Thymus (tissue), 11 donors: ENCODE measurements around the gene TTC39C. TPM values are rescaled to one million over a fixed set of nuclear protein-coding genes. Genes with fewer than 3 reads are reported as not detected.
A peak's percentile ranks its signal among the peaks of the same experiment; 100 is the strongest.

Experiments used
- DNase-seq, 9 donors: peaks; one replicate each; pipeline ENCODE4 v3.0.0-alpha.2; 2013; ENCODE audit warnings: low spot score in 9 of 9, low read depth in 6 of 9, missing footprints in 1 of 9
- H3K27ac ChIP-seq, 2 donors: one replicate each; pipeline ENCODE4 v1.5.1; 2013; ENCODE audit warnings: control low read depth in 1 of 2, low read depth in 1 of 2, low read length in 1 of 2, mild to moderate bottlenecking in 1 of 2, moderate library complexity in 1 of 2
- H3K27me3 ChIP-seq, 2 donors: one replicate each; pipeline ENCODE4 v1.5.1; 2013; ENCODE audit warnings: low read length in 1 of 2; ENCODE audit not compliant: control insufficient read depth in 2 of 2, insufficient read depth in 1 of 2
- H3K36me3 ChIP-seq, 2 donors: one replicate each; pipeline ENCODE4 v1.5.1; 2013; ENCODE audit warnings: low read length in 1 of 2, mild to moderate bottlenecking in 1 of 2, moderate library complexity in 1 of 2; ENCODE audit not compliant: control insufficient read depth in 2 of 2, insufficient read depth in 2 of 2
- H3K4me1 ChIP-seq, 2 donors: one replicate each; pipeline ENCODE4 v1.5.1; 2013; ENCODE audit warnings: low read length in 2 of 2; ENCODE audit not compliant: control insufficient read depth in 2 of 2, insufficient read depth in 2 of 2
- H3K4me3 ChIP-seq, 2 donors: one replicate each; pipeline ENCODE4 v1.5.1; 2013; ENCODE audit warnings: low read length in 2 of 2, control low read depth in 1 of 2, mild to moderate bottlenecking in 1 of 2
- H3K9me3 ChIP-seq, 2 donors: one replicate each; pipeline ENCODE4 v1.5.1; 2013; ENCODE audit warnings: low read length in 1 of 2, mild to moderate bottlenecking in 1 of 2; ENCODE audit not compliant: control insufficient read depth in 2 of 2, insufficient read depth in 1 of 2
- WGBS: extraction: QIAGEN DNeasy Blood & Tissue Kit; methylation state at CpG from one replicate; pipeline ENCODE4 v1.1.7; 2013; 5-methylcytosine and 5-hydroxymethylcytosine counted together
- polyA plus RNA-seq: library from polyadenylated mRNA; stranded (reverse); fragments of 200-250 nt; gene quantifications from one replicate; pipeline ENCODE4 v1.2.3, GENCODE V29; 2013
- total RNA-seq: library from RNA; stranded (reverse); fragments of 120-200 nt; gene quantifications from one replicate; pipeline ENCODE4 v1.2.4, GENCODE V29; 2013
- donor health status: healthy.

The TTC39C gene
- total and polyA plus RNA-seq, 2 donors = 28.0 to 33.7 TPM

DNA sequence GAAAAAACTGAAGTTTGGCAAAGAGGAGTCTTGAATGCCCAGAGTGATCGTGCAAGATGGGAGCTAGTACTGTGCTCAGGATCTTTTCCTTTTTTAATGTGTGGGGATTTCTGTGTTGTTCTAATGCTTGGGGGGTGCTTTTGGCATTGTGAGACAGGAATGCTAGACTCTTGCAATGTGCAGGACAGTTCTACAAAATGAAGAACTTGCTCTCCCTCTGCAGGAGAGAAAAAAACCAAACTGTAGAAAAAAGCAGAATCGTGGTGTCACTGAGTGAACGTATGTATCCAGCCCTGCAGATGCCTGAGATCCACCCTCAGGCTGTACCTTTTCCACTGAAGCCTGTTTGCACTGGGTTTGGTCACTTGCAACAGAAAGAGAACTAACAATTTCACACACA lies 12.1 kb upstream of the TTC39C start:
- 65% methylated on average over 3 of the region's 3 CpGs for WGBS
- no peaks in the 10 kb centered on the region for H3K9me3 ChIP-seq
- H3K4me1 ChIP-seq = no peaks in the 10 kb centered on the region
- H3K27me3 ChIP-seq = no peaks in the 10 kb centered on the region
- no peak overlapping the region for H3K27ac ChIP-seq
- H3K36me3 ChIP-seq = no peaks in the 10 kb centered on the region
- no peak for DNase-seq
- no peak overlapping the region for H3K4me3 ChIP-seq

DNA sequence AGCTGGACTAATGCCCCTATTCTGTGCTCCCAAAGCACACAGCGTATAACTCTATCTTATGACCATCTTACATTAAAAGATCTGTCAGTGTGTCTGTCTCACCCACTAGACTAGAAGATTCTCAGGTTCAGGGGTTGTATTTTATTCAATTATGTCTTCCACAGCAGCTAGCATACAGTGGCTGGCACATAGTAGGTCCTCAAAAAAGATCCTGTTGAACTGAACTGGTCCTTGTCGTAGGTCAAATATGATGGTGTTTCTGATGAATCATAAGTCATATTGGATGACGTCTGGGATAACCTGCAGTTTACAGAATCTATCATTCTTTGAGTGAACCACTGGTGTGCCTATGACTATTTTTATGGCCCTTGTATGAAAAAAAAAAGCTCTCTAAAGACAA lies 11.3 kb upstream of the TTC39C start:
- H3K27me3 ChIP-seq = no peaks in the 10 kb centered on the region
- 98% methylated on average over 3 of the region's 3 CpGs for WGBS
- no peaks in the 10 kb centered on the region for H3K36me3 ChIP-seq
- H3K27ac ChIP-seq = no peak overlapping the region
- no peak for DNase-seq
- H3K4me3 ChIP-seq = no peak overlapping the region
- no peaks in the 10 kb centered on the region for H3K4me1 ChIP-seq
- H3K9me3 ChIP-seq = no peaks in the 10 kb centered on the region

DNA sequence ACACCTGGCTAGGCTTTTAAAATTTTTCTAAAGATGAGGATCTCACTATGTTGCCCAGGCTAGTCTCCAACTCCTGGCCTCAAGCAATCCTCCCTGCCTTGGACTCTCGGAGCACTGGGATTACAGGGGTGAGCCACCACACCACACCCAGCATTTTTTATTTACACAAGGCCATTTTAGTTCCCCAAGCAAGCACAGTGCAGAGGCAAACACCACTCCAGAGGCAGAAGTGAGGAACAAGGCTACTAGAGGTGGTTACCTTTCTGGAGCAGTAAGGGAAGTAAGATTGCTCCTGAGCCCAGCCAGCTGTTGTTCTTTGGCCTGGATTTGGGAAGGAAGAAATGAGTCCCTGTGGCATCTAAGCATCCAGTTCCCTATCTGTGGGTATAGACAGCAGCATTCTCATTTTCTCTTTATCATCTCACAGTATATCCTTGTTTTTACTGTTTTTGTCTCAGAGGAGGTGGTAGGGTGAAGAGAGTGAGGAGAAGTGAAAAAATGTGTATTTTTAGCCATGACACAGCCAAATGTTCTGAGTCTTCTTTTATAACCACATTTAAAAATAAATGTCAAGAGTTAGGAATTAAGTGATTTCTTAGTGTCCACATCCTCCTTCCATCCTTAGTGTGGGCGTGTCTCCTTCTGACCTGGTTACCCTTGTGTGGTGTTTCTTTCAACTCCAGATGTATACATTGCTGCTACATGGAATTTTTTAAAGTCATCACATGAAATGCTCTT lies 10.5 kb upstream of the TTC39C start:
- no peaks in the 10 kb centered on the region for H3K36me3 ChIP-seq
- H3K4me1 ChIP-seq = peaks cover under 1 to 1% of the 10 kb centered on the region in 2 donors
- no peaks in the 10 kb centered on the region for H3K27me3 ChIP-seq
- no peak overlapping the region for H3K4me3 ChIP-seq
- 97% methylated on average over 2 of the region's 2 CpGs for WGBS
- H3K9me3 ChIP-seq = no peaks in the 10 kb centered on the region
- no peak for DNase-seq
- H3K27ac ChIP-seq = no peak overlapping the region

DNA sequence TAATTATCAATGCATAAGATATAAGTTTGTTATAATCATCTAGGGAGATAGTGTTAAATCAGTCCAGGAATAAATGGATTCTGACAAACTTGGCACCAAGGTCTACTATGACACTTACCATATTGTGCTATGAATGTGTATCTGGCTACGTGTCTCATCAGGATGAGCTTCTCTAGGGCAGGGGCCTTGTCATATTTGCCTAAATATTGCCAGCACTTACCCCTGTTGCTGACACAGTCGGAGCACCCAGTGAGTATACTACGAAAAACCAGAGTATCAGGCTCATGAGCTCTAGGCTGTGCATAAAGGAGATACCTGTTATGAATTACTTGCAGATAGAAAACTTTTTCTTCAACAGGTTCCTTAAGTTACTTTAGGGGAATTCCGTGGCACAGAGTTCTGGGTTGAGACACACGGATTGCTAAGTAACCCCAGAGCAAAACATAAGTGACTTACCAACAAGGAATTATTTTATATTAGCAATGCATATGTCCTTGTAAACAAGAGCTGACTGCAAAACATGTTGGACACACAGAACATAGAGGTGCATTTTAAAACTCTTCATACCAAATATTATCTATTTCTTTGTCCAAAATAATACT lies 7.7 kb upstream of the TTC39C start:
- peaks cover 24 to 26% of the 10 kb centered on the region in 2 donors for H3K4me1 ChIP-seq
- no peak overlapping the region for H3K27ac ChIP-seq
- WGBS = 96% methylated on average over 5 of the region's 5 CpGs
- no peak for DNase-seq
- H3K27me3 ChIP-seq = no peaks in the 10 kb centered on the region
- no peak overlapping the region for H3K4me3 ChIP-seq
- H3K36me3 ChIP-seq = no peaks in the 10 kb centered on the region
- H3K9me3 ChIP-seq = no peaks in the 10 kb centered on the region

DNA sequence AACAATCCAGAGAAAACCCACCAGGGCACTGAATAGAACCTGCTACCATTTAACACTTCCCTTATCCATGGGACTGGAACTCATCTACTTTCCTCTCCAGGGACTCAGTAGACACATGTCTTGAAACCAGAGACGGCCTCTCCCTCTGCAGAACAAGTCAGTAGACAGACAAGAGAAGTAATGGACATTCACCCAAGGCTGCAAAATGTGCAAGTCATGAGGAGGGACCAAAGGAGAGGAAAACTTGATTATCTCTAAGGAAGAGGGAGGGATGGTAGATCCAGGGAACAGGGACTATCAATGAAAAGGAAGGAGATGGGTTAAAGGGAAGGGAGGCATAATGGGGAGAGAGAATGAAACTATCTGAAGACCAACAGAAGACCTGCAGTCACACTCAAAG lies 5.3 kb upstream of the TTC39C start:
- peaks cover 31 to 42% of the 10 kb centered on the region in 2 donors for H3K4me1 ChIP-seq
- no peaks in the 10 kb centered on the region for H3K9me3 ChIP-seq
- H3K36me3 ChIP-seq = no peaks in the 10 kb centered on the region
- H3K27me3 ChIP-seq = no peaks in the 10 kb centered on the region
- H3K27ac ChIP-seq = peak overlapping the region; percentile 61 to 78
- WGBS = 98% methylated on average over 1 of the region's 1 CpG
- no peak overlapping the region for H3K4me3 ChIP-seq
- DNase-seq = no peak

DNA sequence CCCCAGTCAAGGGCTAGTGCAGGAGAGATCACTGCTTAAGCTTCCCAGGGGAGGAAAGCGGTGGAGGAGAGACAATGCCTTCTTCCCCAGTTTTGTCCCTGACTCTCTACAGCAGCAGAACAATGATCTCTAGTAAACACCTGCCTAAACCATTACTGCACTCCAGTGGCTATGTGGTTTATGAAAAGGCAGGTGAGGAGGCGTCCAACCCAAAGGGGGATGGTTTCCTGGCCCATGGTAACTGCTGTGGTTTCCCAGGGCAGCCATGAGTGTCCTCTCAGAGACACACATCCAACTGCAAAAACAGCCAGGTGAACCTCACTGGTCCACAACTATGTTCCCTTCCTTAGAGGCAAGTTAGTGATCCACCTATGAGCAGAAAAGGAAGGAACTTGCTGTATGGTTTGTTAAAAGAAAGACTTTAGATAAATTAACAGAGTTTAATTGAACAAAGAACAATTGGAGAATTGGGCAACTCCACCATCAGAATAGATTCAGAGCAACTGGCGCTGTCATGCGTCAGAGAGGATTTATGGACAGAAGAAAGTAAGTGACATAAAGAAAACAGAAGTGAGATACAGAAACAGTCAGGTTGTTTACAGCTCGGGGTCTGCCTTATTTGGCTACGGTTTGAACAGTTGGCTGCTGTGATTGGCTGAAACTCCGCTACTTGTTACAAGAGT lies 4.8 kb upstream of the TTC39C start:
- 56% methylated on average over 7 of the region's 7 CpGs for WGBS
- H3K27ac ChIP-seq = peak overlapping the region; percentile 61 to 78
- DNase-seq = peak in 3 of 9 donors; percentile 47 to 76 (median 52)
- no peaks in the 10 kb centered on the region for H3K9me3 ChIP-seq
- no peaks in the 10 kb centered on the region for H3K36me3 ChIP-seq
- peaks cover 31 to 42% of the 10 kb centered on the region in 2 donors for H3K4me1 ChIP-seq
- no peaks in the 10 kb centered on the region for H3K27me3 ChIP-seq
- no peak overlapping the region for H3K4me3 ChIP-seq

DNA sequence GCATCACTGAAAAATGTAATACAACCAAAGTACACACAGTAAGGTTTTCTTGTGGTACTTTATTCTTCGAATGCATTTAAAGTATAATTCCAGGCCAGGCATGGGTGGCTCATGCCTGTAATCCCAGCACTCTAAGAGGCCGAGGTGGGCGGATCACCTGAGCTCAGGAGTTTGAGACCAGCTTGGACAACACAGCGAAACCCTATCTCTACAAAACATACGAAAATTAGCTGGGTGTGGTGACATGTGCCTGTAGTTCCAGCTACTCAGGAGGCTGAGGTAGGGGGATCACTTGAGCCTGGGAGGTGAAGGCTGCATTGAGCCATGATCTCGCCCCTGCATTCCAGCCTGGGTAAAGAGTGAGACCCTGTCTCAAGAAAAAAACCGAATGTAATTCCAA lies 3.9 kb upstream of the TTC39C start:
- WGBS = 86% methylated on average over 7 of the region's 7 CpGs
- H3K9me3 ChIP-seq = no peaks in the 10 kb centered on the region
- DNase-seq = no peak
- peaks cover 32 to 47% of the 10 kb centered on the region in 2 donors for H3K4me1 ChIP-seq
- H3K27me3 ChIP-seq = no peaks in the 10 kb centered on the region
- H3K36me3 ChIP-seq = no peaks in the 10 kb centered on the region
- H3K4me3 ChIP-seq = no peak overlapping the region
- peak overlapping the region; percentile 80 to 82 for H3K27ac ChIP-seq

DNA sequence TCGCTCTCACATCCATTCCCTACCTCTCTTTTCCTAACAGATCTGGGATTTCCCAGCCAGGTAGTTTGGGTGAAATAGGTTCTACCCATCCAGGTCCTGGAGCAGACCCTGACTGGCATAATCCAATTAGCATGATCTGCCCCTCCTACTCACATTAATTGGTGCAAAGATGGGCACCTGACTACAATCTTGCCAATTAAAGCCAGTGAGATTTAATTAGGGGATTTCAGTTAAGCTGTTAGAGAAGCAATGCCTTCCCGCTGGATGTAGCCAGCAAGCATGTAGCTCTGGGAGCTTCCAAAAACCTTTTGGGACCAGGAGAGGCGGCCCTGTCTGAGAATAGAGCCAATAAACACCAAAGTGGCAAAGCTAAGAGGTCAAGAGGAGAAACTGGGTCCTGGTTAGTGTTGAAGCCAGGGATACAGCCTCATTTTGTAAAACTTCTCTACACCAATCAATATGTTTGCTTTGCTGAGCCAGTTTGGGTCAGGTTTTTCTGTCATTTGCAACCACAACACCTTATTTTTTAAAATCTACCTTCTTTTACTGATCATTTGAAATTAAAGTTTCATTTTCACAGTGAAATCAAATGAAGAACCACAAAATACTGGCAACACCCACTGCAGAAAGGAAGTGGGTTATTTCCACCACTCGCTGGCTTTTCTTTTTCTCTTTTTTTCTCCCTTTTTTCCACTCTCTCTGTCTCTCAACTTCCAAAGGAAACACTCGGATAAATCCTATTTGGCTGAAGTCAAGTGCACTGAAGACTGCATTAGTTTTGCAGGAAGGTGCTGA lies 3.2 kb upstream of the TTC39C start:
- Histone ChIP-seq H3K4me3 (no peak overlapping the region), H3K36me3 (no peaks in the 10 kb centered on the region), H3K27ac (peak overlapping the region; percentile 82 to 83), H3K4me1 (peaks cover 36 to 51% of the 10 kb centered on the region in 2 donors), H3K27me3 (no peaks in the 10 kb centered on the region), H3K9me3 (no peaks in the 10 kb centered on the region)
- peak in 2 of 9 donors; percentile 50 to 80 for DNase-seq
- WGBS = 56% methylated on average over 5 of the region's 5 CpGs
